ENCODE measurements around the gene EDAR.
A peak's percentile ranks its signal among the peaks of the same experiment; 100 is the strongest.

Gene EDAR

GRCh38 chr2:108960006-108960405 is 29.0 kb downstream of the EDAR start:
- TF ChIP-seq HDGF (IDR thresholded peaks at IDR 0.05; ENCODE audit: borderline replicate concordance), result no peak
- TF ChIP-seq ZNF384 (IDR thresholded peaks at IDR 0.05), result no peak
- TF ChIP-seq TARDBP (IDR thresholded peaks at IDR 0.05), result no peak
- no peak for TF ChIP-seq ELF4 (IDR thresholded peaks at IDR 0.05)
- TF ChIP-seq CTBP1 (IDR thresholded peaks at IDR 0.05; ENCODE audit: borderline replicate concordance), result no peak
- TF ChIP-seq SUZ12 (IDR thresholded peaks at IDR 0.05), result no peak
- TF ChIP-seq SP1 (IDR thresholded peaks at IDR 0.05), result no peak
- TF ChIP-seq ARNT (IDR thresholded peaks at IDR 0.05), result no peak

GRCh38 chr2:108959401-108959800 is 29.6 kb downstream of the EDAR start:
- CTCF ChIA-PET, result interaction anchor here (1.4 to 1.6 kb wide), 3 partner anchors 9 to 43 kb away, joined by 4 to 8 read pairs (median 5); no protein-coding TSS in a partner anchor
- no peak for DNase-seq (ENCODE audit: extremely low spot score)
- POLR2A ChIA-PET, result interaction anchor here (1.1 kb wide), 1 partner anchor 9 kb away, joined by 4 read pairs; no protein-coding TSS in a partner anchor
- TF ChIP-seq FOXM1 (IDR thresholded peaks at IDR 0.05; ENCODE audit: borderline replicate concordance) (no peak), ELF4 (IDR thresholded peaks at IDR 0.05) (no peak), NFRKB (IDR thresholded peaks at IDR 0.05) (no peak), CTBP1 (IDR thresholded peaks at IDR 0.05; ENCODE audit: borderline replicate concordance) (no peak), ZNF384 (IDR thresholded peaks at IDR 0.05) (no peak), SP1 (IDR thresholded peaks at IDR 0.05) (no peak), FOXK2 (IDR thresholded peaks at IDR 0.05) (no peak), PKNOX1 (IDR thresholded peaks at IDR 0.05) (no peak), LEF1 (IDR thresholded peaks at IDR 0.05; ENCODE audit: borderline replicate concordance) (no peak), L3MBTL2 (conservative IDR thresholded peaks at IDR 0.05) (no peak), BHLHE40 (IDR thresholded peaks at IDR 0.05; ENCODE audit: borderline replicate concordance) (no peak), FOXA1 (IDR thresholded peaks at IDR 0.05) (no peak), HDGF (IDR thresholded peaks at IDR 0.05; ENCODE audit: borderline replicate concordance) (no peak)

More at GRCh38 chr2:108960006-108960405, 29.0 kb downstream of the EDAR start:
- CTCF ChIA-PET, result interaction anchor here (1.4 to 1.6 kb wide), 3 partner anchors 9 to 42 kb away, joined by 4 to 8 read pairs (median 5); no protein-coding TSS in a partner anchor
- DNase-seq (ENCODE audit: extremely low spot score), result peak; percentile 29
- POLR2A ChIA-PET, result interaction anchor here (1.1 kb wide), 1 partner anchor 10 kb away, joined by 4 read pairs; no protein-coding TSS in a partner anchor

- no peak for TF ChIP-seq ELF4 (IDR thresholded peaks at IDR 0.05)
- TF ChIP-seq FOXM1 (IDR thresholded peaks at IDR 0.05; ENCODE audit: borderline replicate concordance), result no peak
- no peak for TF ChIP-seq CTBP1 (IDR thresholded peaks at IDR 0.05; ENCODE audit: borderline replicate concordance)
- no peak for TF ChIP-seq SP1 (IDR thresholded peaks at IDR 0.05)
- no peak for TF ChIP-seq SUZ12 (IDR thresholded peaks at IDR 0.05)
- no peak for TF ChIP-seq PKNOX1 (IDR thresholded peaks at IDR 0.05)
- TF ChIP-seq ZNF384 (IDR thresholded peaks at IDR 0.05), result no peak
- TF ChIP-seq FOXK2 (IDR thresholded peaks at IDR 0.05), result no peak
- TF ChIP-seq NFRKB (IDR thresholded peaks at IDR 0.05), result no peak
- TF ChIP-seq LEF1 (IDR thresholded peaks at IDR 0.05; ENCODE audit: borderline replicate concordance), result no peak
- no peak for TF ChIP-seq BHLHE40 (IDR thresholded peaks at IDR 0.05; ENCODE audit: borderline replicate concordance)
- TF ChIP-seq L3MBTL2 (conservative IDR thresholded peaks at IDR 0.05), result no peak
- TF ChIP-seq TARDBP (IDR thresholded peaks at IDR 0.05), result no peak
- TF ChIP-seq HDGF (IDR thresholded peaks at IDR 0.05; ENCODE audit: borderline replicate concordance), result no peak
- no peak for DNase-seq (ENCODE audit: extremely low spot score)
- POLR2A ChIA-PET, result interaction anchor here (1.2 kb wide), 1 partner anchor 9 kb away, joined by 3 read pairs; no protein-coding TSS in a partner anchor
- CTCF ChIA-PET, result interaction anchor here (1.1 to 1.6 kb wide), 3 partner anchors 10 to 43 kb away, joined by 3 to 8 read pairs (median 4); no protein-coding TSS in a partner anchor
Observed at GRCh38 chr2:108958632-108959341, 30.2 kb downstream of the EDAR start.

- TF ChIP-seq ELF4 (IDR thresholded peaks at IDR 0.05) (no peak), FOXK2 (IDR thresholded peaks at IDR 0.05) (no peak), L3MBTL2 (conservative IDR thresholded peaks at IDR 0.05) (no peak), FOXM1 (IDR thresholded peaks at IDR 0.05; ENCODE audit: borderline replicate concordance) (no peak), LEF1 (IDR thresholded peaks at IDR 0.05; ENCODE audit: borderline replicate concordance) (no peak)
- CTCF ChIA-PET, result interaction anchor here (1.1 kb wide), 1 partner anchor 13 kb away, joined by 3 read pairs; no protein-coding TSS in a partner anchor
- POLR2A ChIA-PET, result interaction anchor here (1.2 kb wide), 1 partner anchor 10 kb away, joined by 3 read pairs; no protein-coding TSS in a partner anchor
- DNase-seq (ENCODE audit: extremely low spot score), result no peak
Observed at GRCh38 chr2:108958002-108958401, 31.0 kb downstream of the EDAR start.

- ChIA-PET POLR2A (no interaction called here), CTCF (no interaction called here)
- DNase-seq (ENCODE audit: extremely low spot score), result no peak
- TF ChIP-seq ARNT (IDR thresholded peaks at IDR 0.05) (no peak), FOXM1 (IDR thresholded peaks at IDR 0.05; ENCODE audit: borderline replicate concordance) (no peak), SUZ12 (IDR thresholded peaks at IDR 0.05) (no peak), SP1 (IDR thresholded peaks at IDR 0.05) (no peak), L3MBTL2 (conservative IDR thresholded peaks at IDR 0.05) (no peak)
Observed at GRCh38 chr2:108956375-108956774, 32.6 kb downstream of the EDAR start.

- CTCF ChIA-PET, result no interaction called here
Observed at GRCh38 chr2:108950369-108951135, 38.5 kb downstream of the EDAR start.

More at GRCh38 chr2:108950369-108951135, 38.5 kb downstream of the EDAR start:
- no peak for DNase-seq (ENCODE audit: extremely low spot score)
- POLR2A ChIA-PET, result interaction anchor here (0.9 to 1.0 kb wide), 2 partner anchors 9 to 10 kb away, joined by 3 to 4 read pairs; no protein-coding TSS in a partner anchor
- TF ChIP-seq BHLHE40 (IDR thresholded peaks at IDR 0.05; ENCODE audit: borderline replicate concordance), result no peak
- no peak for TF ChIP-seq ZNF384 (IDR thresholded peaks at IDR 0.05)
- TF ChIP-seq ELF4 (IDR thresholded peaks at IDR 0.05), result no peak
- TF ChIP-seq FOXM1 (IDR thresholded peaks at IDR 0.05; ENCODE audit: borderline replicate concordance), result no peak
- TF ChIP-seq HDGF (IDR thresholded peaks at IDR 0.05; ENCODE audit: borderline replicate concordance), result no peak
- no peak for TF ChIP-seq ARNT (IDR thresholded peaks at IDR 0.05)
- TF ChIP-seq SUZ12 (IDR thresholded peaks at IDR 0.05), result no peak
- no peak for TF ChIP-seq L3MBTL2 (conservative IDR thresholded peaks at IDR 0.05)
- no peak for TF ChIP-seq PKNOX1 (IDR thresholded peaks at IDR 0.05)
- TF ChIP-seq TARDBP (IDR thresholded peaks at IDR 0.05), result no peak
- TF ChIP-seq CTBP1 (IDR thresholded peaks at IDR 0.05; ENCODE audit: borderline replicate concordance), result no peak
- TF ChIP-seq SP1 (IDR thresholded peaks at IDR 0.05), result no peak
- no peak for TF ChIP-seq FOXK2 (IDR thresholded peaks at IDR 0.05)
- TF ChIP-seq NFRKB (IDR thresholded peaks at IDR 0.05), result no peak
- TF ChIP-seq FOXA1 (IDR thresholded peaks at IDR 0.05), result no peak
- no peak for TF ChIP-seq LEF1 (IDR thresholded peaks at IDR 0.05; ENCODE audit: borderline replicate concordance)
